ENCODE data around the gene MTMR2.
A peak's percentile ranks its signal among the peaks of the same experiment; 100 is the strongest.
"Not testable (repeated sequence)": the region's sequence is repeated elsewhere in the genome, so short reads cannot be mapped to it uniquely, and the experiment has no call there.

Gene MTMR2

DNA sequence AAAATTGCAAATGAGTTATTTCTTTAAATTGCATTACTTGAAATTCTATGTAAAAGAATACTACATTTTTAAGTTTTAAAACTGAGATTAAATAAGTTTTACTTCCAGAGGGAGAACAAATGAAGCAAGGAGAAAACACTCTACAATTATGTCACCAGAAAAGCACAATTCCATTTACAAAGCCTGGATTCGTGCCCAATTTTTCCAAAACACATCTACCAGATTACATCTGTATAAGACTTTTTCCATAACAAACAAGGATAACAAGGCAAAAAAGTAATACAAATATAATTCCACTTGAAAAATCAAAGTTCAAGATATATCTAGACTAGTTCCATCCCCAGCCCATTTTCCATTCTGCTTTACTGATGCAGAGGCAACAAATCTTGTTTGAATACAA, 40.5 kb downstream of the MTMR2 start:
- Mint-ChIP-seq H3K27ac (no peak overlapping the region), H3K36me3 (peaks cover 39% of the 10 kb centered on the region), H3K4me3 (no peak overlapping the region), H3K9me3 (no peaks in the 10 kb centered on the region), H3K27me3 (no peaks in the 10 kb centered on the region), H3K4me1 (no peaks in the 10 kb centered on the region)
- ATAC-seq, result no peak

DNA sequence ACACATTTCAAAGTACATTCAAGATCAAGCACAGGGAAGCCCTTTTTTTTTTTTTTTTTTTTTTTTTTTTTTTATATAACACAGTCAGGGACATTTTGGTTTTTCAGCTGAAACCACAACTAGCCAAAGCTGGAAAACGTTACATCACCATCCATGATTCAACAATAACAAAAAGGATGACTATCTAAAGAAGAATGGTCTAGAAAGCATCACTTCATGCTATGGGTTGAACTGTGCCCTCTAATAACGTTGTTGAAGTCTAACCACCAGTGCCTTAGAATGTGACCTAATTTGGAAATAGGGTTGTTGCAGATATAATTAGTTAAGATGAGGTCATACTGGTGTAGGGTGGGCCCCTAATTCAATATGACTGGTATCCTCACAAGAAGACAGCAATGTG, 46.6 kb downstream of the MTMR2 start:
- Mint-ChIP-seq H3K27ac (no peak overlapping the region), H3K4me3 (no peak overlapping the region), H3K9me3 (peaks cover 3% of the 10 kb centered on the region), H3K4me1 (no peaks in the 10 kb centered on the region), H3K27me3 (no peaks in the 10 kb centered on the region), H3K36me3 (peaks cover 37% of the 10 kb centered on the region)
- no peak for ATAC-seq

DNA sequence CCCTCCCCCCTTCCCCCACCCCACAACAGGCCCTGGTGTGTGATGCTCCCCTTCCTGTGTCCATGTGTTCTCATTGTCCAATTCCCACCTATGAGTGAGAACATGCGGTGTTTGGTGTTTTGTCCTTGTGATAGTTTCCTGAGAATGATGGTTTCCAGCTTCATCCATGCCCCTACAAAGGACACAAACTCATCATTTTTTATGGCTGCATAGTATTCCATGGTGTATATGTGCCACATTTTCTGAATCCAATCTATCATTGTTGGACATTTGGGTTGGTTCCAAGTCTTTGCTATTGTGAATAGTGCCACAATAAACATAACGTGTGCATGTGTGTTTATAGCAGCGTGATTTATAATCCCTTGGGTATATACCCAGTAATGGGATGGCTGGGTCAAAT, 53.0 kb downstream of the MTMR2 start:
- not testable (repeated sequence) for H3K4me3 Mint-ChIP-seq, H3K4me1 Mint-ChIP-seq, H3K27ac Mint-ChIP-seq, H3K9me3 Mint-ChIP-seq, ATAC-seq, H3K27me3 Mint-ChIP-seq
- H3K36me3 Mint-ChIP-seq, result peaks cover 11% of the 10 kb centered on the region

DNA sequence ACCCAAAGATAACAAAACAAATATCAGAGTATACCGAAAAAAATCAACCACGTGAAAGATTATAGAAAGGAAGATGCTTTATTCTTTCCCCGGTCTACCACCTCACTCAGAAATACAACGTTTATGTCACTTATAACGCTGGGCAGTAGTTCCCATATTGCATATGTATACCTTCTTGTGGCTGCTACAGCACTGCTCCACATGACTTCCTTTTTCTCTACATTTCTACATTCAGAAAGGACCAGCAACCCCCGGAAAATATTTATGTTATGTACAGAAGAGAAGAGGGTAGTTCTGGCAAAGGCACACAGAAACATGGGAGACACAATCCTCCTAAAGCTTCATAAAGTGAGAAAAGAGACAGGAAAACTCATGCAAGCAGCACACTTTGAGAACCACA, 56.8 kb downstream of the MTMR2 start:
- Mint-ChIP-seq H3K4me3 (no peak overlapping the region), H3K27ac (no peak overlapping the region), H3K36me3 (peaks cover 16% of the 10 kb centered on the region), H3K4me1 (no peaks in the 10 kb centered on the region), H3K27me3 (no peaks in the 10 kb centered on the region), H3K9me3 (no peaks in the 10 kb centered on the region)
- ATAC-seq, result no peak

DNA sequence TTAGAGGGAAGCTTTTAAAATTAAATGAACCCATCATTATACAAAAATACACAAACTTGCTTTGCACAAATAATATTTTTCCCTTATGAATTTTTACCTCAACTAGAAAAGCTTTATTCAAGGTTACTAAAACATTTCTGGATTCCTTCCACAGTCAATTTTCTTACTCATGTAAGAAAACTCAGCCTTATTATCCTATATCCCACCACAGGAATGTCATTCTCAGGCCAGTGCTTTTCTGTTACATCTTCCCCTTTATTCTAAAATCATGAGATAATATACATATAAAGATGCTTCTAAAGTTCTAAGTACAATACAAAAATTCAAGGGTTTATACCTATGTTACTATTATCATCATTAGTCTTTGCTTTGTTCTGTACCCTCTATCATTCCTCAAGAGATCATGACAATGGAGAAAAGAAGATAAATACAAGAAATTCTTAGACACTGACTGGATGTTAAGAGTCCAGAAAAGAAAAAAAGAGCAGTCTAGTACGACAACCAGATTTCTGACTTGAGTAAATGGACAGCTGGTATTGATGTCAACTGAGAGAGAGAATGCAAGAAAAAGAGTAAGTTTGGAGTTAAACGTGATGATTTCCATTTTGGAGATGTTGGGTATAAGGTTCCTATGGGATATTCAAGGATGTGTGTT, 60.3 kb downstream of the MTMR2 start:
- no peaks in the 10 kb centered on the region for H3K27me3 Mint-ChIP-seq
- H3K36me3 Mint-ChIP-seq, result peaks cover 26% of the 10 kb centered on the region
- H3K27ac Mint-ChIP-seq, result no peak overlapping the region
- no peaks in the 10 kb centered on the region for H3K4me1 Mint-ChIP-seq
- ATAC-seq, result no peak
- H3K9me3 Mint-ChIP-seq, result no peaks in the 10 kb centered on the region
- H3K4me3 Mint-ChIP-seq, result no peak overlapping the region

DNA sequence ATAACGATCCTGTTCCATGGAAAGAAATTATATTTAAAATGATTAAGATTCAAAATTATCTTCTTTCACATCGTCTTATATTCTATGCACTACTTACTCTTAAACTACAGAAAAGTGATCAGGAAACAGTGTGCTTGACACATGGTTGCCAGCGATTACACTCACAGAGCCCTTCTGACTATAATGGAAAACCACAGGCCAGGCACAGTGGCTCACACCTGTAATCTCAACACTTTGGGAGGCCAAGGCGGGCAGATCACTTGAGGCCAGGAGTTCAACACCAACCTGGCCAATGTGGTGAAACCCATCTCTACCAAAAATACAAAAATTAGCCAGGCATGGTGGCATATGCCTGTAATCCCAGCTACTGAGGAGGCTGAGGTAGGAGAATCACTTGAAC, 63.9 kb downstream of the MTMR2 start:
- not testable (repeated sequence) for H3K4me3 Mint-ChIP-seq, H3K4me1 Mint-ChIP-seq, H3K27ac Mint-ChIP-seq, H3K9me3 Mint-ChIP-seq, H3K27me3 Mint-ChIP-seq, ATAC-seq
- H3K36me3 Mint-ChIP-seq, result peaks cover 31% of the 10 kb centered on the region

DNA sequence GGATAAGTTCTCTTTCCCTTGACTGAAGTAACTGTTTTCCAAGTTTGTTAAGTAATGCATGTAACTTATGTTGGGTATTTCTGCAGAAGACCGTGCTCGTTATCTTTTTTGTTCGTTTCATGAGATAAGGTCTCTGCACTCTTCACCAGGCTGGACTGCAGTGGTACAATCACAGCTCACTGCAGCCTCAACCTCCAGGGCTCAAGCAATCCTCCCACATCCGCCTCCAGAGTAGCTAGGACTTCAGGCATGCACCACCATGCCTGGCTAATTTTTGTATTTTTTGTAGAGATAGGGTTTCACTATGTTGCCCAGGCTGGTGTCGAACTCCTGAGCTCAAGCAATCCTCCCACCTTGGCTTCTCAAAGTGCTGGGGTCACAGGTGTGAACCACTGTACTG, 69.5 kb downstream of the MTMR2 start:
- not testable (repeated sequence) for H3K4me3 Mint-ChIP-seq, H3K4me1 Mint-ChIP-seq, ATAC-seq, H3K9me3 Mint-ChIP-seq, H3K27ac Mint-ChIP-seq, H3K27me3 Mint-ChIP-seq
- peaks cover 12% of the 10 kb centered on the region for H3K36me3 Mint-ChIP-seq

DNA sequence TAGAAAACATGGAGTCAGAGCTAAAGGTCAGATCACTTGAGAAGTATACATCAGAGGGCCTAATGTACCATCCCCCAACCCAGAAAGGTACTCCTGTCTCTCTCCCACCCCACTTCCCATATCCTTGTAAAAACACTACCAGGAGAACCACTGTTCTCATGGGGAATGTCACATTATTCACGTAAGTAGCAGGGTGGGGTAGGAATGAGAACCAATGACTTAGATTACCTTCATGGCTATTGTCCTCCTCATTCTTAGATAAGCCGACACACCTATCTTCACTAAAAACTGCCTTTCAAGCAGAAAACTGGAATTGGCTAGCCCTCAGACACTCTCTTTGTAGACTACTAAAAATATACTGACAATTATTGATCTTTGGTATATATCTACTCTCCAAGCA, 70.0 kb downstream of the MTMR2 start:
- H3K4me3 Mint-ChIP-seq, result no peak overlapping the region
- H3K9me3 Mint-ChIP-seq, result no peaks in the 10 kb centered on the region
- no peaks in the 10 kb centered on the region for H3K27me3 Mint-ChIP-seq
- H3K27ac Mint-ChIP-seq, result no peak overlapping the region
- H3K4me1 Mint-ChIP-seq, result peaks cover 6% of the 10 kb centered on the region
- no peak for ATAC-seq
- peaks cover 12% of the 10 kb centered on the region for H3K36me3 Mint-ChIP-seq

DNA sequence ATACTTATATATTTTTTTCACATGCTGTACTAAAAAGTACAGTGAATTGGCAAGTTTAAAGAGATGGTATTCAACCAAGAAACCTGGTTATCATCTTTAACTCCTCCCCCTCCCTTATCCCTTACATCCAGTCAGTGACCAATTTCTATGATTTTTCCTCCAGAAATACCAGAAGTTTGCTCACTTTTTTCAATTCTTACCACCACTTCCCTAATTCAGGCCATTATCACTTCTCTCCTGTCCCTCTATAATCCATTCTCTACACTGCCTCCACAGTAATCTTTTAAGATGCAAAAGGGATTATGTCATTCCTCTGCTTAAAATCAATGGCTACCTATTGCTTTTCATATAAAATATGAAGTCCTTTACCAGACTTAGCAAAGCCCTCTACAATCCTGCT, 70.8 kb downstream of the MTMR2 start:
- Mint-ChIP-seq H3K4me3 (no peak overlapping the region), H3K4me1 (peaks cover 6% of the 10 kb centered on the region), H3K27me3 (no peaks in the 10 kb centered on the region), H3K36me3 (peaks cover 14% of the 10 kb centered on the region), H3K9me3 (no peaks in the 10 kb centered on the region), H3K27ac (no peak overlapping the region)
- no peak for ATAC-seq

DNA sequence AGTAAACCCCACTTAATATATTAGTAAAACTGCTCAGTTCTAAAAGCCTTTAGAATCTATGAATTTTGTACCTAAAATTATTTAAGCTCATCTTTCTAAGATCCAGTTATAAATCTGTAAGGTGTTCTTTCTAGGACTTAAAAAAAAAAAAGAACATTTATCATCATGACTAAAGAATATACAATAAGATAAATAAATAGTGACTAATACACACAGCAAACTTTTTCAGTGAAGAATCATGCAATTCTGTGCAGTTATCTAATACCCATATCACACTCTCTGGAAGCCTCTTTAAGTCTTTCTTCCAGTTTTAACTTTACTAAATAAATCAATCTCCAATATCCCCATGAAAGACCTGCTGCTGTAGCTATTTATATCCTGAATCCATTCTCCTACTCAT, 73.8 kb downstream of the MTMR2 start:
- Mint-ChIP-seq H3K36me3 (peaks cover 15% of the 10 kb centered on the region), H3K4me3 (no peak overlapping the region), H3K27ac (peak overlapping the region; percentile 9), H3K4me1 (peaks cover 6% of the 10 kb centered on the region), H3K27me3 (no peaks in the 10 kb centered on the region), H3K9me3 (no peaks in the 10 kb centered on the region)
- no peak for ATAC-seq

DNA sequence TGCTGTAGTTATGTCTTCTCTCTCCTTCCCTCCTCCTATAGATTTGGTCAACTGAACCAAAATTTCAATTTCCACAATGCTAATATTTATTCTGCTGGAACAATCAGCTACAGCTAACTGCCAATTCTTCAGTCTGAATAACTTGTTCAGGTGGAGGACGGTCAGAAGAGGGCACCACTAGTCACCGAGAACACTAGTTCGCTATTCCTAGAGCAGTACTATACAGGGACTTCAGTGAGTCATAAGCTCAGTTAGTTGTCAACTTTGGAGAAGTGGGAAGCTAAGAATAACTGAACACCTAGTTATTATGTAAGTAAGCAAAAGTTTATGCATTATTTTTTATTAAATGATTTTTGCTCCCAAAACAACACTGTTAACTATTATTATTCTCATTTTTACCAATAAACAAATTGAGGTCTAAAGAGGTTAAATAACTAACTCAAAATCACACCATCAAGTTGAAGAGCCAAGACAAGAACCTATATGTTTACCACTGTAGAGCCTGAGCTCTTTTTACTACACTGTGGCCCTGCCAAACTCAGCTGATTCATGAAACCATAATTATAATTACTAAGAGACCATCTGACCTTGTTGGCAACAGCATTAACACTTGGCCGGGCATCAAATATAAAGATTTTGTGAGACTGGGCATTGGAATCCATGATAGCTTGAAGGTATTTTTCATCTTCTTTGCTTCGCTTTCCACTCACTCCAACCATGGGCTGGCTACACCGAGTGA, 74.7 kb downstream of the MTMR2 start:
- H3K27me3 Mint-ChIP-seq, result no peaks in the 10 kb centered on the region
- peaks cover 15% of the 10 kb centered on the region for H3K36me3 Mint-ChIP-seq
- H3K4me3 Mint-ChIP-seq, result no peak overlapping the region
- ATAC-seq, result no peak
- peaks cover under 1% of the 10 kb centered on the region for H3K4me1 Mint-ChIP-seq
- H3K9me3 Mint-ChIP-seq, result no peaks in the 10 kb centered on the region
- no peak overlapping the region for H3K27ac Mint-ChIP-seq

DNA sequence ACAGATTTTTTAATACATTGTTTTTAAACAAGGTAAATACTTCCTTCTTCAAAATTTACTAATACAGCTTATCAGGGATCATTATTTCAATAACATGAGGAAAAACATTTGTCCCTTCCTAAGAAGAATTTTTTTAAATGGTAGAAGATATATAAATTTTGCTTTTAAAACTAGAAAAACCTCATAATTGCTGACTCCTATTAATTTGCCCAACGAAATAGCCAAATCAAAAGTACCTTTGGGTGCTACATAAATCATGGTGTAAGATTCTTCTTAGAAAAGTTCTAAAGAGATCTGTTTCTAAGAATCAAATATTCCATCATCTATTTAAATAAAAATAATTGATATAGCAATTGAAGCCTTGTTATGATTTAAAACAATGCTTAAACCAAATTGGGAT, 78.7 kb downstream of the MTMR2 start:
- Mint-ChIP-seq H3K36me3 (peaks cover 15% of the 10 kb centered on the region), H3K27ac (no peak overlapping the region), H3K9me3 (no peaks in the 10 kb centered on the region), H3K4me1 (no peaks in the 10 kb centered on the region), H3K4me3 (no peak overlapping the region), H3K27me3 (no peaks in the 10 kb centered on the region)
- no peak for ATAC-seq

DNA sequence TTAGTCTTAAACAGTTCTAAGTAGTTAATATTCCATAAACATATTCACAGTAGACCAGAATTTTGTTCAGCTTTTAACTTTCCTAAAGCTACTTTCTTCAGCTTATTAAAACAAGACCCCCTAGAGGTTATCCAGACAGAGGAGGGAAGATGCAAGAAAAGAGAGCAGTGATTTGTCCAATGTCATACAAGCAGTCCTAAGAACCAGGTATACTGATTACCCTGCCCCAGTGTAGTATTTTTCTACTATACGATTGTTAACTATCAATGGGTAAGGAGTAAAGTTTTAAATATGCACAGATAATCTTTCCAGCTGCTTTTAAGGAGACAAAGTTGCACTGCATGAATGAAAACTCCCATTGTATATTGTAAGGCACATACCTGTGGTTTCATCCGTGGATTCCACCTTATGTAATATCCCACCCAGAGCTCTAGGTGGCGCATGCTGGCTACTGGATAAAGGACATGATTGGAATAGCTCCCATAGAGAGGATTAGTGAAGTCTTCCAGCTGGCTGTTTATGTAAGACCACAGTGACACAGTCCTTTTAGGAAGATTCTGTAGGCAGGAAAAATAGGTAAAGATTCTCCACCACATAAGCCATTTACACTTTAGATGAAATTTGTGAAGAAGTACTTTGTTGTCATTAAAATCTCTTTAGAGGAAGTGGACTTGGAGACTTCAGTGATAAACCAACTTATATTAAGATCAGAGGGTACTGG, 88.0 kb downstream of the MTMR2 start:
- Mint-ChIP-seq H3K4me3 (no peak overlapping the region), H3K27ac (no peak overlapping the region), H3K9me3 (no peaks in the 10 kb centered on the region), H3K27me3 (no peaks in the 10 kb centered on the region), H3K4me1 (peaks cover 4% of the 10 kb centered on the region), H3K36me3 (peaks cover 29% of the 10 kb centered on the region)
- ATAC-seq, result peak; percentile 70

DNA sequence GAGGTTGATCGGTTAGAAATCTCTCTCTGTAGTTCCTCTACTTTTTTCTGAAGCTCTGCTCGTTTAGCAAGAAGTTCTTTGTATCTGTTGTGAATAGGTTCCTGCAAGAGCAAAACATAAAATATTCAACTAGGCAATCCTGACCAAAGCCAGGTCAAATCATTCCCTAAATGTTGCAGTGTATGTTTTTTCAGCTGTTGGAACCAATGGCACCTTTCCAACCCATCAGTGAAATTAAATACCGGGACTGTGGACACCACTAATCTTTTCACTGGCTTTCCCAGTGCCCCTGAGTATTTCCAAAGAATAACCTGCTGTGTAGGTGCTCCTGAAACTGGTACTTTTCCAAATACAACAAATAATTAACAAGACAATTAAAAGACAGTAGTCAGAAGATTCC, 88.6 kb downstream of the MTMR2 start:
- no peak for ATAC-seq
- H3K4me1 Mint-ChIP-seq, result peaks cover 10% of the 10 kb centered on the region
- H3K36me3 Mint-ChIP-seq, result peaks cover 35% of the 10 kb centered on the region
- H3K27ac Mint-ChIP-seq, result no peak overlapping the region
- H3K4me3 Mint-ChIP-seq, result no peak overlapping the region
- H3K27me3 Mint-ChIP-seq, result no peaks in the 10 kb centered on the region
- H3K9me3 Mint-ChIP-seq, result no peaks in the 10 kb centered on the region

DNA sequence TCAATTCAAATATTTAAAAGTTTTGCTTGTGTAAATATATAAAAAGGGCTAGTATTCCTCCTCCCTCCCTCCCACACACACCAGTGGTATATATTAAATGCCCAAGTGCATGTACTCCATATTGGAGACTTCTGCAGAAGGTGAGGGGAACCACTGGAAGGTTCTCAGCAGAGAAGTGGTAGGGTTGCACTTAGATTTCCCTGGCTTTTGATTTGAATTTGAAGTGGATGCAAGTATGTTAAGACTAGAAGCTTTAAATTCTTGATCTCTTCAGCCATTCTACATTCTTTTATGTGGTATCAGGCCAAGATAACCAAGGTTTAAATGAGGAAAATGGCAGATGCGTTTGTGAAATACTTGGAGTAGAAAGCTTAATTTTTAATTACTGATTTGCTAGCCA, 90.5 kb downstream of the MTMR2 start:
- Mint-ChIP-seq H3K4me1 (peaks cover 11% of the 10 kb centered on the region), H3K27ac (no peak overlapping the region), H3K36me3 (peaks cover 43% of the 10 kb centered on the region), H3K27me3 (no peaks in the 10 kb centered on the region), H3K4me3 (no peak overlapping the region), H3K9me3 (no peaks in the 10 kb centered on the region)
- ATAC-seq, result no peak

DNA sequence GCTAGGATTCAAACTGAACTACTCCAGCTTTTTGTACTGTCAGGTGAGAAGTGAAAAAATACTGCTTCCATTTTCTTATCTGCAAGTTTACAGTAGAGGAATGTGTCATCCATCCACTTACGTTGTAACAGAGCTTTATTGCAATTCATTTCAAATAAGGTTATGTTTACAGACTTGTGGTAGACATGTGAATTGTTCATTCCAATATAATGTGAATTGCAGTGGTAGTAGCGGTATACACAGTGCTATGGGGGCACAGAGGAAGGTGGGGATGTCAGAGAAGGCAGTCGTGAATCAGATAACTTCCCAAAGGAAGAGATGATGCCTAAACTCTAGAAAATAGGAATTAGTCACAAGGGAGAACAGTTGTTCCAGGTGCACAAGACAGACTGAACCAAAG, 91.1 kb downstream of the MTMR2 start:
- Mint-ChIP-seq H3K27me3 (no peaks in the 10 kb centered on the region), H3K36me3 (peaks cover 39% of the 10 kb centered on the region), H3K27ac (no peak overlapping the region), H3K4me1 (peaks cover 11% of the 10 kb centered on the region), H3K4me3 (no peak overlapping the region), H3K9me3 (no peaks in the 10 kb centered on the region)
- no peak for ATAC-seq

Measured in stimulated activated memory B cell treated with anti-CD40 and anti-IgM and Interleukin-4, amounts not matched to agents 10 μg/mL and 1 μg/mL and 100 μg/mL, for 72 hours (primary cell).